Activated naive CD4-positive, alpha-beta T cell treated with Interleukin-2 at 50 U/mL for 16 hours (primary cell): ENCODE data around the gene ARHGEF37.
A peak's percentile ranks its signal among the peaks of the same experiment; 100 is the strongest.
"Not testable (repeated sequence)": the region's sequence is repeated elsewhere in the genome, so short reads cannot be mapped to it uniquely, and the experiment has no call there.

Experiments
- DNase-seq: peaks from one replicate; pipeline ENCODE4 v3.0.0-alpha.2; 2020

ARHGEF37 gene

GRCh38 chr5:149649730-149650129, 68.4 kb downstream of the ARHGEF37 start:
- DNase-seq = not testable (repeated sequence)

GRCh38 chr5:149651686-149652085, 70.4 kb downstream of the ARHGEF37 start:
- no peak for DNase-seq

- DNase-seq = no peak
These were observed 71.4 kb downstream of the ARHGEF37 start for GRCh38 chr5:149652697-149653096.

- no peak for DNase-seq
These were observed 72.9 kb downstream of the ARHGEF37 start for GRCh38 chr5:149654231-149654630.

GRCh38 chr5:149654883-149655505, 73.7 kb downstream of the ARHGEF37 start:
- DNase-seq = no peak

- DNase-seq = no peak
These were observed 75.4 kb downstream of the ARHGEF37 start for GRCh38 chr5:149656576-149657182.

- no peak for DNase-seq
These were observed 76.0 kb downstream of the ARHGEF37 start for GRCh38 chr5:149657324-149657723.

GRCh38 chr5:149658299-149658698, 77.0 kb downstream of the ARHGEF37 start:
- DNase-seq = no peak

- no peak for DNase-seq
These were observed 82.8 kb downstream of the ARHGEF37 start for GRCh38 chr5:149664083-149664482.

GRCh38 chr5:149664666-149665415, 83.5 kb downstream of the ARHGEF37 start:
- DNase-seq = no peak

- DNase-seq = no peak
These were observed 84.3 kb downstream of the ARHGEF37 start for GRCh38 chr5:149665416-149666175.

GRCh38 chr5:149666212-149666852, 85.0 kb downstream of the ARHGEF37 start:
- no peak for DNase-seq

GRCh38 chr5:149667084-149667828, 86.0 kb downstream of the ARHGEF37 start:
- DNase-seq = peak; percentile 16

GRCh38 chr5:149667829-149668330, 86.6 kb downstream of the ARHGEF37 start:
- no peak for DNase-seq

GRCh38 chr5:149669273-149669672, 88.0 kb downstream of the ARHGEF37 start:
- DNase-seq = not testable (repeated sequence)

- DNase-seq = no peak
These were observed 90.2 kb downstream of the ARHGEF37 start for GRCh38 chr5:149671544-149671943.

GRCh38 chr5:149672701-149673476, 91.6 kb downstream of the ARHGEF37 start:
- no peak for DNase-seq

GRCh38 chr5:149674686-149675085, 93.4 kb downstream of the ARHGEF37 start:
- no peak for DNase-seq

GRCh38 chr5:149675610-149676201, 94.4 kb downstream of the ARHGEF37 start:
- no peak for DNase-seq

GRCh38 chr5:149677731-149678130, 96.4 kb downstream of the ARHGEF37 start:
- no peak for DNase-seq
